Fibroblast of the aortic adventitia (primary cell): ENCODE measurements around the gene IFTAP. TPM values are rescaled to one million over a fixed set of nuclear protein-coding genes. Genes with fewer than 3 reads are reported as not detected.

Experiments used
- DNase-seq: peaks from one replicate; pipeline ENCODE4 v3.0.0-alpha.2; 2010; ENCODE audit warnings: low read depth
- H3K4me3 ChIP-seq: 2 replicates; pipeline ENCODE4 v1.5.1; 2011; ENCODE audit warnings: low read depth, mild to moderate bottlenecking, control low read depth, low read length, moderate library complexity
- total RNA-seq: library from RNA; depleted of rRNA; stranded (reverse); fragments of >200 nt; gene quantifications from 2 replicates; pipeline ENCODE4 v1.2.3, GENCODE V29; 2012; ENCODE audit warnings: low replicate concordance
- TF ChIP-seq, protein P1 (sequence below): IDR thresholded peaks from 2 replicates; pipeline ENCODE4 v1.5.1; 2011; ENCODE audit warnings: mild to moderate bottlenecking, low read length, control low read depth, inconsistent platforms; ENCODE audit not compliant: insufficient read depth

Gene IFTAP
- total RNA-seq, 1 donor, result 43.8 TPM

DNA sequence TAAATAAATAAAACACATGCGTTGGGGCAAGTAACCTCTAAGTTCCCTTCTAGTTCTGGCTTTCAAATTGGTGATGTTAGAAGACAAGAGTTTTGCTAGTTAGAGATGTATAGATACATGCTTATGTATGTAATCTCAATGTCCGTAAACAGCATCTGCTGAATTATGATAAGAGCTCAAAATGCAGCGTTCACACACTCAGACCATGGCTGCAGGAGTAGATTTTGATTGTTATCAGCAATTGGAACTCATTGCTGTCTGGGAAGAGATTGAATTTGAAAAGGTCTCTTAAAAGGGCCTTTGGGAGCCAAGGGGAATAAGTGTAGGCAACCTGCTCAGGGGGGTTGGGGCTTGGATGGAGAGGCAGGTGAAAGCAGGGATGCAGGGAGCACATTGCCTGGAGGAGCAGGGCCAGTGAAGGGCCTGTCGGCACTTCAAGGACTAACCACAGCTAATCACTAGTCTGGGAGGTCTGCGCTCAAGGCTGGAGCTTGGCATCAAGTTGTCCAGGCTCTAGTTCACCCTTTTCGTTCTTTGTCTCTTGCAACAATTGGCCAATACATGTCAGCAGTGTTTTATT is 29.2 kb upstream of the IFTAP start:
- TF ChIP-seq, protein P1, sequence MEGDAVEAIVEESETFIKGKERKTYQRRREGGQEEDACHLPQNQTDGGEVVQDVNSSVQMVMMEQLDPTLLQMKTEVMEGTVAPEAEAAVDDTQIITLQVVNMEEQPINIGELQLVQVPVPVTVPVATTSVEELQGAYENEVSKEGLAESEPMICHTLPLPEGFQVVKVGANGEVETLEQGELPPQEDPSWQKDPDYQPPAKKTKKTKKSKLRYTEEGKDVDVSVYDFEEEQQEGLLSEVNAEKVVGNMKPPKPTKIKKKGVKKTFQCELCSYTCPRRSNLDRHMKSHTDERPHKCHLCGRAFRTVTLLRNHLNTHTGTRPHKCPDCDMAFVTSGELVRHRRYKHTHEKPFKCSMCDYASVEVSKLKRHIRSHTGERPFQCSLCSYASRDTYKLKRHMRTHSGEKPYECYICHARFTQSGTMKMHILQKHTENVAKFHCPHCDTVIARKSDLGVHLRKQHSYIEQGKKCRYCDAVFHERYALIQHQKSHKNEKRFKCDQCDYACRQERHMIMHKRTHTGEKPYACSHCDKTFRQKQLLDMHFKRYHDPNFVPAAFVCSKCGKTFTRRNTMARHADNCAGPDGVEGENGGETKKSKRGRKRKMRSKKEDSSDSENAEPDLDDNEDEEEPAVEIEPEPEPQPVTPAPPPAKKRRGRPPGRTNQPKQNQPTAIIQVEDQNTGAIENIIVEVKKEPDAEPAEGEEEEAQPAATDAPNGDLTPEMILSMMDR, result no peak
- no peak for DNase-seq
- H3K4me3 ChIP-seq, result no peak overlapping the region

DNA sequence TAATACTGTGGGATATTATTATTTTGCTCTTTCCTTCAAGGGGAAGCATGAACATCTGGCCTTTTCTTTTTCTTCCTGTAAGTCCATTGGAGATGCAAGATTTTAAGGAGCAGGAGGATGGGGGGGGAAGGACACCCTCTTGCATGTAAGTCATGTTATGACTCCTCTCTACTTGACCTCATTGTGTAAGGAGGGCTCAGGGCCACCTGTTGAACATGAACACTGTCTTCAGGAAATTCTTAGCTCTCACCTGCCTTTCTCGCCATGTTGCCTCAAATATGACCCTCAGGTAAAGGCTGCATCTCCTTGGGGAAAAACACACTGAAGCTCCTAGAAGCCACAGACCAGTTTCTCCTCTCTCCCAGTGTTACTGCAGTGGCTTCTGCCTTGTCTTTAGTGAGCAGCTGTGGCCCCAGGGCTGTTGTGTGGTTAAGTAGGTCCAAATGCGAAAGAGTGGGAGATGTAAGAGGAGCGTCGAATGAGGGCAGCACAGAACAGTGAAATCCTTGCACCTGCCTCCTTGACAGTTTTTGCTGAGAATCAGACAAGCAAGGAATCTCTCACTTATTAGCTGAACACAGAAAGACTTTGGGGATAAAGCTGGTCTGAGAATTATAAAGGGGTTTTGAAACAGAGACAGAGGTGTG is 27.8 kb upstream of the IFTAP start:
- no peak for DNase-seq
- H3K4me3 ChIP-seq, result no peak overlapping the region
- TF ChIP-seq, protein P1, result no peak

DNA sequence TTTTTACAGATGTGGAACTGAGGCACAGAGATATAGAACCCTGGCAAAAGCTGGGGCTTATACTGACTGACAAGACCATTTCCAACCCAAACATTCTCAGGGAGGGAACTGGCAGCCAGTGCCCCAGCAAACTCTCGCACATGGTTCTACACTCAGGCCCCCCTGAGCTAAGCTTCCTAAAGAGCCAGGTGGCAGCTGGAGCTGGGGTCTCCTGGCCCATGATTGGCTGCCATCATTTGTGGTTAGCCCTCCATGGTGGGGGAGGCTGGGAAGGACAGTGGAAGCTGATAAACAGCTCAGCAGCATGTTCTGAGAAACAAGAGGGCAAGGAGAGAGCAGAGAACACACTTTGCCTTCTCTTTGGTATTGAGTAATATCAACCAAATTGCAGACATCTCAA is 26.6 kb upstream of the IFTAP start, which contains the start of gene RAG1:
Gene RAG1, plus strand, starts transcription at position 314 of the 400 bp plus-strand sequence. CDS start 5,298 bp downstream, outside the sequence.
- TF ChIP-seq, protein P1, result no peak
- no peak for DNase-seq
- H3K4me3 ChIP-seq, result no peak within 1 kb of the TSS

DNA sequence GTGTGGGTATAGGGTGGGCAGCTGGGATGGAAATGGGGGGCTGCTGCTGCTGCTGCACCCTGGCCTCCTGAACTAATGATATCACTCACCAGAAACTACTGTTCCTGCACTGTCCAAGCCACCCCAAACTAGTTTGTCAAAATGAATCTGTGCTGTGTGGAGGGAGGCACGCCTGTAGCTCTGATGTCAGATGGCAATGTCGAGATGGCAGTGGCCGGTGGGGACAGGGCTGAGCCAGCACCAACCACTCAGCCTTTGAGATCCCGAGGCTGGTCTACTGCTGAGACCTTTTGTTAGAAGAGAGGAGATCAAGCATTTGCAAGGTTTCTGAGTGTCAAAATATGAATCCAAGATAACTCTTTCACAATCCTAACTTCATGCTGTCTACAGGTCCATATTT is 25.2 kb upstream of the IFTAP start:
- no peak overlapping the region for H3K4me3 ChIP-seq
- TF ChIP-seq, protein P1, result no peak
- no peak for DNase-seq

DNA sequence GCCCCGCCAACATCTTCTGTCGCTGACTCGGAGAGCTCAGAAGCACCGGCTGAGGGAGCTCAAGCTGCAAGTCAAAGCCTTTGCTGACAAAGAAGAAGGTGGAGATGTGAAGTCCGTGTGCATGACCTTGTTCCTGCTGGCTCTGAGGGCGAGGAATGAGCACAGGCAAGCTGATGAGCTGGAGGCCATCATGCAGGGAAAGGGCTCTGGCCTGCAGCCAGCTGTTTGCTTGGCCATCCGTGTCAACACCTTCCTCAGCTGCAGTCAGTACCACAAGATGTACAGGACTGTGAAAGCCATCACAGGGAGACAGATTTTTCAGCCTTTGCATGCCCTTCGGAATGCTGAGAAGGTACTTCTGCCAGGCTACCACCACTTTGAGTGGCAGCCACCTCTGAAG is 19.8 kb upstream of the IFTAP start:
- H3K4me3 ChIP-seq, result no peak overlapping the region
- TF ChIP-seq, protein P1, result no peak
- no peak for DNase-seq

DNA sequence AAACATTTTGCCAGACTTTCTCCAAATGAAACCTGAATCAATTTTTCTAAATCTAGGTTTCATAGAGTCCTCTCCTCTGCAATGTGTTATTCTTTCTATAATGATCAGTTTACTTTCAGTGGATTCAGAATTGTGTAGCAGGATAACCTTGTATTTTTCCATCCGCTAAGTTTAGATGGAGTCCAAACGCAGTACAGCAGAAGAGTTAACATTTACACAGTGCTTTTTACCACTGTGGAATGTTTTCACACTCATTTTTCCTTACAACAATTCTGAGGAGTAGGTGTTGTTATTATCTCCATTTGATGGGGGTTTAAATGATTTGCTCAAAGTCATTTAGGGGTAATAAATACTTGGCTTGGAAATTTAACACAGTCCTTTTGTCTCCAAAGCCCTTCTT is 16.9 kb upstream of the IFTAP start:
- DNase-seq, result no peak
- TF ChIP-seq, protein P1, result no peak
- no peak overlapping the region for H3K4me3 ChIP-seq
